Kidney (tissue), 14 donors: ENCODE results near the gene TNFSF9. TPM values are rescaled to one million over a fixed set of nuclear protein-coding genes. Genes with fewer than 3 reads are reported as not detected.

Source experiments
- DNase-seq, 5 donors: peaks; one replicate each; pipeline ENCODE4 v3.0.0-alpha.2; 2013 to 2020
- FAIRE-seq: peaks from 2 replicates; lab custom pipeline; 2012; peaks lifted over from hg19 to GRCh38; lab: Jason Lieb, UNC
- H3K27ac ChIP-seq, 2 donors: one replicate each; pipeline ENCODE4 v1.7.0; 2013; ENCODE audit warnings: low read depth in 2 of 2, low read length in 2 of 2, inconsistent platforms in 1 of 2
- H3K27me3 ChIP-seq: one replicate; pipeline ENCODE4 v1.7.1; 2013; ENCODE audit warnings: low read length, inconsistent platforms; ENCODE audit not compliant: control insufficient read depth, insufficient read depth
- H3K36me3 ChIP-seq, 3 donors: one replicate each; pipeline versions ENCODE4 v1.7.0 to v1.7.1; 2013; ENCODE audit warnings: low read length in 3 of 3, control low read depth in 1 of 3, inconsistent platforms in 1 of 3; ENCODE audit not compliant: insufficient read depth in 3 of 3, control insufficient read depth in 2 of 3
- H3K4me1 ChIP-seq, 3 donors: one replicate each; pipeline versions ENCODE4 v1.7.0 to v1.7.1; 2013; ENCODE audit warnings: low read length in 3 of 3, inconsistent platforms in 1 of 3, low read depth in 1 of 3; ENCODE audit not compliant: control insufficient read depth in 2 of 3, insufficient read depth in 2 of 3
- H3K4me3 ChIP-seq, 3 donors: one replicate each; pipeline versions ENCODE4 v1.7.0 to v1.8.1; 2013; ENCODE audit warnings: low read length in 3 of 3, control low read depth in 1 of 3, inconsistent platforms in 1 of 3
- H3K9ac ChIP-seq, 3 donors: one replicate each; pipeline versions ENCODE4 v1.7.0 to v1.7.1; 2013; ENCODE audit warnings: low read length in 3 of 3, control low read depth in 1 of 3, inconsistent platforms in 1 of 3
- H3K9me3 ChIP-seq, 3 donors: one replicate each; pipeline versions ENCODE4 v1.7.0 to v1.7.1; 2013; ENCODE audit warnings: low read length in 3 of 3, control low read depth in 1 of 3, inconsistent platforms in 1 of 3; ENCODE audit not compliant: control insufficient read depth in 2 of 3, insufficient read depth in 1 of 3
- CTCF ChIP-seq: IDR thresholded peaks from 3 replicates; pipeline ENCODE4 v1.5.1; 2012; ENCODE audit warnings: mild to moderate bottlenecking, moderate library complexity, borderline replicate concordance; ENCODE audit not compliant: insufficient read depth; ENCODE audit errors: extremely low read depth
- intact Hi-C: fragments of 100-400 bp; cut with DNase I; formaldehyde crosslinking; loops from one replicate; pipeline ENCODE4 v1.11.1; 2022
- polyA plus RNA-seq: library from polyadenylated mRNA; stranded (reverse); fragments of 350-450 nt; fragmentation: Illumina TruSeq; extraction: RNeasy Lipid Tissue Mini Kit (QIAGEN cat#74804); gene quantifications from one replicate; pipeline ENCODE4 v1.2.3, GENCODE V29; 2014; ENCODE audit warnings: low read depth, low replicate concordance; ENCODE audit not compliant: insufficient read depth
- total RNA-seq: library from RNA; stranded (reverse); fragmentation: NEBNext Ultra II Directional; extraction: Animal tissue kit (Norgen Biotek cat#: 25700); gene quantifications from one replicate; pipeline ENCODE4 v1.2.1, GENCODE V29; 2021
- donor health status: control.
- donor health status: control.
- donor health status: control.
- donor health status: control.
- donor health status: control.
- donor health status: DM: yes; HTN: yes; CAD: no.
- donor health status: Normal renal cell carcinoma (clear cell type).

The TNFSF9 gene
- total and polyA plus RNA-seq, 2 donors from 2014 or later: 0.62 to 1.1 TPM

GRCh38 chr19:6524311-6524710 is 6.5 kb upstream of the TNFSF9 start:
- no peaks in the 10 kb centered on the region for H3K9me3 ChIP-seq
- no peak for TF ChIP-seq CTCF
- H3K27me3 ChIP-seq: no peaks in the 10 kb centered on the region
- peak in 1 of 5 donors; percentile 47 for DNase-seq
- H3K36me3 ChIP-seq: no peaks in the 10 kb centered on the region
- no peak for FAIRE-seq
- no peak overlapping the region for H3K9ac ChIP-seq
- H3K4me3 ChIP-seq: no peak overlapping the region
- intact Hi-C loops: no loop called here
- H3K4me1 ChIP-seq: no peaks in the 10 kb centered on the region
- H3K27ac ChIP-seq: no peak overlapping the region

- Histone ChIP-seq H3K36me3 (no peaks in the 10 kb centered on the region), H3K9ac (no peak overlapping the region), H3K9me3 (no peaks in the 10 kb centered on the region), H3K27ac (no peak overlapping the region), H3K4me3 (no peak overlapping the region), H3K4me1 (peaks cover 0 to 8% (median 6%) of the 10 kb centered on the region in 3 donors), H3K27me3 (peaks cover 14% of the 10 kb centered on the region)
- intact Hi-C loops: no loop called here
- FAIRE-seq: no peak
- no peak for DNase-seq
- TF ChIP-seq CTCF: no peak
Observed at GRCh38 chr19:6527893-6528543, 2.8 kb upstream of the TNFSF9 start.

GRCh38 chr19:6528544-6529121 is 2.2 kb upstream of the TNFSF9 start:
- no peak overlapping the region for H3K27ac ChIP-seq
- no peak for TF ChIP-seq CTCF
- intact Hi-C loops: no loop called here
- H3K4me1 ChIP-seq: peaks cover 0 to 8% (median 6%) of the 10 kb centered on the region in 3 donors
- no peak overlapping the region for H3K9ac ChIP-seq
- FAIRE-seq (no peak), DNase-seq (no peak)
- no peaks in the 10 kb centered on the region for H3K9me3 ChIP-seq
- H3K4me3 ChIP-seq: no peak overlapping the region
- peaks cover 14% of the 10 kb centered on the region for H3K27me3 ChIP-seq
- H3K36me3 ChIP-seq: no peaks in the 10 kb centered on the region
